ENCODE measurements around the gene AASS. TPM values are rescaled to one million over a fixed set of nuclear protein-coding genes. Genes with fewer than 3 reads are reported as not detected.

AASS gene
- total RNA-seq, 1 experiment from 2014 or later: 0.31 TPM

- Histone ChIP-seq H3K4me3 (ENCODE audit: low read depth in 2 of 2, low read length in 2 of 2) (no peak overlapping the region), H3K36me3 (ENCODE audit: control insufficient read depth, insufficient read depth, low read length) (no peaks in the 10 kb centered on the region), H3K27me3 (ENCODE audit: control insufficient read depth, insufficient read depth, low read length) (no peaks in the 10 kb centered on the region), H3K4me1 (ENCODE audit: control insufficient read depth, insufficient read depth, low read length) (no peaks in the 10 kb centered on the region), H3K9me3 (ENCODE audit: control insufficient read depth, insufficient read depth, low read depth, low read length) (no peaks in the 10 kb centered on the region), H3K27ac (ENCODE audit: low read length) (no peak overlapping the region)
- no peak for DNase-seq (ENCODE audit: low read depth, low spot score)
- in situ Hi-C loops (cut with HindIII; ENCODE audit: low pct_unique_long_range_greater_than_20kb, low sequenced_read_pairs): no loop called here
- ATAC-seq: no peak
- POLR2A ChIA-PET: no interaction called here
- intact Hi-C loops (cut with micrococcal nuclease; ENCODE audit: unreplicated experiment): no loop called here
- no peak for TF ChIP-seq SIN3A (IDR thresholded peaks at IDR 0.05; ENCODE audit: borderline replicate concordance, insufficient read depth, low read depth, low read length)
- TF ChIP-seq TCF7L2 (IDR thresholded peaks at IDR 0.05; ENCODE audit: low read depth, low read length): no peak
- no peak for TF ChIP-seq POLR2AphosphoS5 (IDR thresholded peaks at IDR 0.05; ENCODE audit: low read depth, low read length)
- TF ChIP-seq REST (IDR thresholded peaks at IDR 0.05; ENCODE audit: insufficient read depth in 1 of 2, low read depth in 2 of 2, low read length in 1 of 2): no peak
- TF ChIP-seq CTCF (IDR thresholded peaks at IDR 0.05): no peak
- CTCF ChIA-PET: interaction anchor here (0.7 kb wide), 1 partner anchor 46 kb away, joined by 5 read pairs; no protein-coding TSS in a partner anchor
- no TSS peak for BruUV-seq (replicated peaks)
Measured at GRCh38 chr7:122070062-122070461, 74.0 kb downstream of the AASS start.

GRCh38 chr7:122068999-122069398 is 75.0 kb downstream of the AASS start:
- Histone ChIP-seq H3K9me3 (ENCODE audit: control insufficient read depth, insufficient read depth, low read depth, low read length) (no peaks in the 10 kb centered on the region), H3K4me3 (ENCODE audit: low read depth in 2 of 2, low read length in 2 of 2) (no peak overlapping the region), H3K4me1 (ENCODE audit: control insufficient read depth, insufficient read depth, low read length) (no peaks in the 10 kb centered on the region), H3K27ac (ENCODE audit: low read length) (no peak overlapping the region), H3K27me3 (ENCODE audit: control insufficient read depth, insufficient read depth, low read length) (no peaks in the 10 kb centered on the region), H3K36me3 (ENCODE audit: control insufficient read depth, insufficient read depth, low read length) (no peaks in the 10 kb centered on the region)
- CTCF ChIA-PET: no interaction called here
- TF ChIP-seq SIN3A (IDR thresholded peaks at IDR 0.05; ENCODE audit: borderline replicate concordance, insufficient read depth, low read depth, low read length): no peak
- no peak for TF ChIP-seq POLR2AphosphoS5 (IDR thresholded peaks at IDR 0.05; ENCODE audit: low read depth, low read length)
- no peak for TF ChIP-seq TCF7L2 (IDR thresholded peaks at IDR 0.05; ENCODE audit: low read depth, low read length)
- no peak for TF ChIP-seq REST (IDR thresholded peaks at IDR 0.05; ENCODE audit: insufficient read depth in 1 of 2, low read depth in 2 of 2, low read length in 1 of 2)
- TF ChIP-seq CTCF (IDR thresholded peaks at IDR 0.05): no peak
- in situ Hi-C loops (cut with HindIII; ENCODE audit: low pct_unique_long_range_greater_than_20kb, low sequenced_read_pairs): no loop called here
- no TSS peak for BruUV-seq (replicated peaks)
- ATAC-seq (no peak), DNase-seq (ENCODE audit: low read depth, low spot score) (no peak)
- intact Hi-C loops (cut with micrococcal nuclease; ENCODE audit: unreplicated experiment): no loop called here
- POLR2A ChIA-PET: no interaction called here
